ENCODE data around the gene ZSWIM5.
"Not testable (repeated sequence)": the region's sequence is repeated elsewhere in the genome, so short reads cannot be mapped to it uniquely, and the experiment has no call there.

ZSWIM5 gene

DNA sequence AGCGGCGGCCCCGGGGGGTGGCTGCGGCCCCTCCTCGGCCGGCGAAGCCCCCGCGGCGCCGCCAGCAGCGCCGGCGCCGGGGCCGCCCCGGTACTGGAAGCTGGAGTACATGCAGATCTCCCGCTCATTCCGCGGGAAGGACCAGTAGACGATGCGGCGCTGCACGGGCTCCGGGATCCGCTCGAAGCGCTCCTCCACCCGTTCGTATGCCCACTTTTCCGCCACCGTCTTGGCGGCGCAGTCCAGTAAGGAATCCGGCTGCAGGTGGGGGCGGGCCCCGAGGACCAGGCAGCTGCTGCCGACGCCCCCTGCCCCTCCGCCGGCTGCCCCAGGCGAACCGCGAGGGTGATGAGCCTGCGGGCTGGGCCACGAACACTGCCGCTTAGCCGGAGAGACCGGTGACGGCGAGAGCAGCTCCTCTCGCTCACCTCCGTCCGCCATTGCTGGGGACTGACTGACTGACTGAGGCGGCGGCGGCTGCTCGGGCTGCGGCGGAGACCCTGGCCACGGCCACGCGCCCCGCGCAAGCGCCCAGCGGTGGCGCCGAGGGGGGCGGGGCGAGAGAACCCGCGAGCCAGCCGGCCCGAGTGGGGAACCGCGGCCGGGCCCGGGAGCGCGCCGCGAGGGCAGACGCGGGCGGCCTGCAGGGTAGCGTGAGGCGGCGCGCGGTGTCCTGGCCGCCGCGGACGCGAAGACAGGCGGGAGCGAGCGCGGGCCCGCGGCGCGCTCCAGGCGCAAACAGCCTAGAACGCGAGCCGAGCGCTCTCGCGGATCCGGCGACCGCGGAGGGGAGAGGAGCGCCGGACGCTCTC is at the start of gene ZSWIM5:
TSS of gene ZSWIM5 (minus strand) at position 696 of the 812 bp plus-strand sequence. CDS start at position 441, 255 bp downstream.
- peak; percentile 36 for DNase-seq (ENCODE audit: insufficient read length, low spot score)
- peak; percentile 73 for FAIRE-seq

DNA sequence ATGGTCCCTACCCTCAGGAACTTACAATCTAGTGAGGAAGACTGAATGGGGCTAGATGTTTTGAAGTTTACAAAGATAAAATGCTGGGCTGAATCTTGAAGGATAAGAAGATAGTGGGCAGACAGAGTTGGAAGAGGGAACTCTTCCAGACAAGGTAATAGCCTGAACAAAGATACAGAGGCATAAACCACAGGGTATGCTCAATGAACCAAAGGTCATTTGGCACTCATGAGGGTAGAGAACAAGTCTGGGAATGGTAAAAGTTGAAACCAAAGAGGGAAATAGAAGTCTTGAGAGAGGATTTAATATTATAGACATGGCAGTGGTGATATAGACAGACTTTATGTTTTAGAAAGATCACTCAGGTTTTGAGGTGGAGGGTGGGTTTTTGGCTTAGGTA is 48.1 kb upstream of the ZSWIM5 start:
- FAIRE-seq: no peak
- DNase-seq (ENCODE audit: insufficient read length, low spot score): no peak

DNA sequence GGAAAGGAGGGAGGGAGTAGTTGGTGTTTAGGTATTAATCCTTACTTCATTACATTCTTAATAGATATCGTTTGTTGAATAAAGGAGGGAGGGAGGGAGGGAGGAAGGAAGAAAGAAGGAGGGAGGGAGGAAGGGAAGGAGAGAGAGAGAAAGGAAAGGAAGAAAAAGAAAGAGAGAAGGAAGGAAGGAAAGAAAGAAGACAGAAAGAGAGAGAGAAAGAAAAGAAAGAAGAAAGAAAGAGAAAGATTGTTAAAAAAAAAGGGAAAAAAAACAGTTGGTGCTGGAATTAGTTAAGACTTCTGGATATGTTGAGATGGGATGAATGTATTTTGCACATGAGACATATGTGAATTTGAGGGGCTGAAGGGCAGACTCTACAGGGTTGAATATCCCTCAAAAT is 44.1 kb upstream of the ZSWIM5 start:
- DNase-seq (ENCODE audit: insufficient read length, low spot score) (no peak), FAIRE-seq (no peak)

DNA sequence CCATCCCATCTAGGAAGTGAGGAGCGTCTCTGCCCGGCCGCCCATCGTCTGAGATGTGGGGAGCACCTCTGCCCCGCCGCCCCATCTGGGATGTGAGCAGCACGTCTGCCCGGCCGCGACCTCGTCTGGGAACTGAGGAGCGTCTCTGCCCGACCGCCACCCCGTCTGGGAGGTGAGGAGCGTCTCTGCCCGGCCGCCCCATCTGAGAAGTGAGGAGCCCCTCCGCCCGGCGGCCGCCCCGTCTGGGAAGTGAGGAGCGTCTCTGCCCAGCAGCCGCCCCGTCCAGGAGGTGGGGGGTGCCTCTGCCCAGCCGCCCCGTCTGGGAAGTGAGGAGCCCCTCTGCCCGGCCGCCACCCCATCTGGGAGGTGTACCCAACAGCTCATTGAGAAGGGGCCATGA is 41.6 kb upstream of the ZSWIM5 start:
- DNase-seq (ENCODE audit: insufficient read length, low spot score); FAIRE-seq: not testable (repeated sequence)

DNA sequence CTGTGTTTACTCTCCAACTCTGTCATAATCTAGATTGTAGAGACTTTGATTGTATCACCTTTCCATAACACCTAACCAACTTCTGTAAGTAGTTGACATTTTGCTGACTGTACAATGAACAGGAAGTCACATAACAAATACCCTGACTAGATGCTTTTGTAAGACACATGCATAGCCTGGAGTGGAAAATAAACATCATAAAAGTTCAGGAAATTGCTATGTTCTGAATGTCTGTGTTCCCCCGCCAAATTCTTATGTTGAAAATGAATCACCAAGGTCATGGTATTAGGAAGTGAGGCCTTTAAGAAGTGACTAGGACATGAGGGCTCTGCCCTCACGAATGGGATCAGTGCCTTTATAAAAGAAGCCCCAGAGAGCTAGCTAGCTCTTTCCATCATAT is 40.4 kb upstream of the ZSWIM5 start:
- no peak for FAIRE-seq
- peak; percentile 10 for DNase-seq (ENCODE audit: insufficient read length, low spot score)

DNA sequence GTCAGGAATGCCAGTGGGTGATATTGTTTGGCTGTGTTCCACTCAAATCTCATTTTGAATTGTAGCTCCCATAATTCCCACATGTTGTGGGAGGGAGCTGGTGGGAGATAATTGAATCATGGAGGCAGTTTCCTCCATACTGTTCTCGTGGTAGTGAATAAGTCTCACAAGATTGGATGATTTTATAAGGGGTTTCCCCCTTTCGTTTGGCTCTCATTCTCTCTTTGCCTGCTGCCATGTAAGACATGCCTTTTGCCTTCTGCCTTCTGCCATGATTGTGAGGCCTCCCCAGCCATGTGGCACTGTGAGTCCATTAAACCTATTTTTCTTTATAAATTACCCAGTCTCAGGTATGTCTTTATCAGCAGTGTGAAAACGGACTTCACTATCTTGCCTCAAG is 40.0 kb upstream of the ZSWIM5 start:
- DNase-seq (ENCODE audit: insufficient read length, low spot score); FAIRE-seq: not testable (repeated sequence)

DNA sequence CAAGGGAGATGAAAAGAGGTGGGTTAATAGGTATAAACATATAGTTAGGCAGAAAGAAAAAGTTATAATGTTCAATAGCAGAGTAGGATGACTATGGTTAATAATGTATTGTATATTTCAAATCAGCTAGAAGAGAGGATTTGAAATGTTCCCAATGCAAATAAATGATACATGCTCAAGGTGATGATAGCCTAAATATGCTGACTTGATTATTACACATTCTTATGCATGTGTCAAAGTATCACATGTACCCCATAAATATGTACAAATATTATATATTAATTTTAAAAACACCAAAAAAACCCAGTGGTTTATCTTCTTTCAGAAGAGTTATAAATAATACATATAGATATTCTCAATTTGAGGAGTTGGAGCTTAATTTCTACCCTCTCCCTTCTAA is 38.3 kb upstream of the ZSWIM5 start:
- no peak for FAIRE-seq
- no peak for DNase-seq (ENCODE audit: insufficient read length, low spot score)

DNA sequence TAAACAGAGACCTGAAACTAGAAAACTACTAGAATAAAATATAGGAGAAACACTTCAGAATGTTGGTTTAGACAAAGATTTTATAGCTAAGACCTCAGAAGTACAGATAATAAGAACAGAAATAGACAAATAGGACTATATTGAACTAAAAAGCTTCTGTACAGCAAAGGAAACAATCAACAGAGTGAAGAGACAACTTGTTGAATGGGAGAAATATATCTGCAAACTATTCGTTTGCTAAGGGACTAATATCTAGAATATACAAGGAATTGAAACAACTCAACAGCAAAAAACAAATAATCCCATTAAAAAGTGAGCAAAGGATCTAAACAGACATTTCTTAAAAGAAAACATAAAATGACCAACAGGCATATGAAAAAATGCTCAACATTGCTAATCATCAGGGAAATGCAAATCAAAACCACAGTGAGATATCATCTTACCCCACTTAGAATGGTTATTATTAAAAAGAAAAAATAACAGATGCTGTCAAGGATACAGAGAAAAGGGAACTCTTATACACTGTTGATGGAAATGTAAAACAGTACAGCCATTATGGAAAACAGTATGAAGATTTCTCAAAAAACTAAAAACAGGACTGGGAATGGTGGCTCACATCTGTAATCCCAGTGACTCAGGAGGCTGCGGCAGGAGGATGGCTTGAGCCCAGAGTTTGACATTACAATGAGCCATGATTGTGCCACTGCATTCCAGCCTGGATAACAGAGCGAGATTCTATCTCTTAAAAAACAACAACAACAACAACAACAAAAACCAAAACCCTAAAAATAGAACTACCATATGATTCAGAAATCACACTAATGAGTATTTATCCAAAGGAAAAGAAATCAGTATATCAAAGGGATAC is 37.3 kb upstream of the ZSWIM5 start:
- DNase-seq (ENCODE audit: insufficient read length, low spot score) (no peak), FAIRE-seq (no peak)

DNA sequence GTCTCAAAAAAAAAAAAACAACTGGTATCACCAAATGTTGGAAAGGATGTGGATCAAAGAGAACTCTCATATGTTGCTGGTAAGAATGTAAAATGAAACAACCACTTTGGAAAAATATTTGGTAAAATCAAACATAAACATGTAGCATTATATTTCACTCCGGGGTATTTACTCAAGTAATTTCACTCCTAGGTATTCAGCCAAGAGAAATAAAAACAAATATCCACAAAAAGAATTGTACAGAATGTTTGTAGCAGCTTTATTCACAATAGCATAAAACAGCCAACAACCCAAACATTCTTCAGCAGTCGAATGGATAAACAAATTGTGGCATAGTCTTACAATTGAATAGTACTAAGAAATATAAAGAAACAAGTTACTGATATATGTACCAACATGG is 32.4 kb upstream of the ZSWIM5 start:
- no peak for FAIRE-seq
- DNase-seq (ENCODE audit: insufficient read length, low spot score): no peak

DNA sequence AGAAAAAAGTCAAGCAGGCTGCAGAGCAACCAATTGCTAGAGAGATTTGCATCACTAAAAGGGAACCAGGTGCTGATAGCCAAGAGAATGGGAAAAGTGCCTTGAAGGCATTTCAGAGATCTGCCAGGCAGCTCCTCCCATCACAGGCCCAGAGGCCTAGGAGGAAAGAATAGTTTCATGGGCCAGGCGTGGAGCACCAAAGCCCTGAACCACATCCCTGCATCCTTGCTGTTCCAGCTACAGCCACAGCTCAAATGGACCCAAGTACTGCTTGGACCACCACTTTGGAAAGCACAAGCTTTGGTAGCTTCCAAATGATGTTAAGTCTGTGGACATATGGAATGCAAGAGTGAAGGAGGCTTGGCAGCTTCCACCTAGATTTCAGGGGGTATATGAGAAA is 29.7 kb upstream of the ZSWIM5 start:
- no peak for DNase-seq (ENCODE audit: insufficient read length, low spot score)
- FAIRE-seq: no peak

DNA sequence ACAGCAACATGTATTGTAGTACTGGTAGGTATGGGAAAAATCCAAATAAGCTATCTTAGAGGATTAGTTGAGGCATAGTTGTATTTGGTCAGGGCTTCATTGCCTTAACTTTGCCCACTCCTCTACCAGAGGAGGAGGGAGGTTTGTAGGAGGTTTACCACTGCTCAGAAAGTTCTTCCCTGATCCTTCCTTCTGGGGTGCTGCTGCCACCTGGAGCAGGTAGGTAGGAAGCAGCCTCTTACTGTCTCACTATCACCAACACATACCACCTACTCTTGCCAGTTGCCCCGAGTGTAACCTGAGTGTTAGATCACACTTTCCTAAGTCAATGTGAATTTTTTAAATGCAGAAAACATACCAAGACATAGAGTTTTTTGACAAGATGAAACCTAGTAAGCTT is 24.1 kb upstream of the ZSWIM5 start:
- DNase-seq (ENCODE audit: insufficient read length, low spot score): no peak
- FAIRE-seq: no peak

DNA sequence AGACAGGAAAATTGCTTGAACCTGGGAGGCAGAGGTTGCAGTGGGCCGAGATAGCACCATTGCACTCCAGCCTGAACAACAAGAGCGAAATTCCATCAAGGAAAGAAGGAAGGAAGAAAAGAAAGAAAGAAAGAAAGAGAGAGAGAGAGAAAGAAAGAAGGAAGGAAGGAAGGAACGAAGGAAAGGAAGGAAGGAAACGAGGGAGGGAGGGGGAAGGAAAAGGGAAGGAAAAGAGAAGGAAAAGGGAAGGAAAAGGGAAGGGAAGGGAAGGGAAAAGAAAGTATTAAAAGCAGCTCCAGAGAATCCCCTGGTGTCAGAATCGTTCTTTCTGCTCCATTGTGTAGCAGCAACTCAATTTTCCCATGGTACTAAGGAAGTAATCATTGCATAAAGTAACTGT is 19.2 kb upstream of the ZSWIM5 start:
- DNase-seq (ENCODE audit: insufficient read length, low spot score) (no peak), FAIRE-seq (no peak)

DNA sequence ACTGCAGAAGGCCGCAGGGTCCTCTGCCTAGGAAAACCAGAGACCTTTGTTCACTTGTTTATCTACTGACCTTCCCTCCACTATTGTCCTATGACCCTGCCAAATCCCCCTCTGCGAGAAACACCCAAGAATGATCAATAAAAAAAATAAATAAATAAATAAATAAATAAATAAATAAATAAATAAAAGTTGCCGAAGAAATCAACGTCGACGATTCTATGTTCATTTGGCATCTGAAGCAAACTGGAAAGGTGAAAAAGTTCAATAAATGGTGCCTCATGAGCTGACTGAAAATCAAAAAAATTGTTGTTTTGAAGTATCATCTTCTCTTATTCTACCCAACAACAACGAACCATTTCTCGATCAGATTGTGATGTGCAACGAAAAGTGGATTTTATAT is 17.3 kb upstream of the ZSWIM5 start:
- not testable (repeated sequence) for DNase-seq (ENCODE audit: insufficient read length, low spot score); FAIRE-seq

DNA sequence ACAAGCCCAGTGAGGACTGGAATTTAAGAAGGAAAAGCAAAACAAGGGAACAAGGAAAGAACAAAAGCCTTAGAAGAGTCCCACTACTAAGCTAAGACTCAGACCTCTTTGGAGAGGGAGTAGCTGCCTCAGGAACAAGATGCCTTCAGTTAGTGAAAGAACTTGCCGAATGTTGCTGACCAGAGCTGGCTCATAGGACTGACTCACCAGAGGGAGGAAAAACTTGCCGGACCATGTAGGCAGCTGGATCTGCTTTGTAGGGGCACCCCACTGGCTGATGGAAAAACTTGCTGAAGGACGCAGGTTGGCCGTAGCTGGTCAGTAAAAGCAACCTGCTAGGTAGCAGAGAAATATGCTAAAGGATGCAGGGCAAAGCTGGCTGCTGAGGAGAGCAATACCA is 15.3 kb upstream of the ZSWIM5 start:
- DNase-seq (ENCODE audit: insufficient read length, low spot score): no peak
- no peak for FAIRE-seq

DNA sequence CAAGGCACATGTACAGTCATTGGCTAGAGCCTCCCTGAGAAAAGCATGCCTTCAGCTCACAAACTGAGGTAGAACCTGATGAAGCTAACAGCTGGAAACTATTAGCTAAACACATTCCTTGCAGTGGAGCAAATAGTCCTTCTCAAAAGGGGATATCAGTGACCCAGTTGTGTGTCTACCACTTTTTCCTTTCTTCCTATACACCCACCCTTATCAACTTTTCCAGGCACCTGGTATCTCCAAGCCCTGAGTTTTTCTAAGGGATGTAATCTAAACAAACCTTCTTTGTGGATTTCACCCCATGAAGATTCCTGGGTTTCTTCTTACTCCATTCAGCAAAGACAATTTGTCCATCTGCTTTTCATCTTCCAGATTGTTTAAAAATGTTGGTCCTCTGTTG is 10.5 kb upstream of the ZSWIM5 start:
- FAIRE-seq (no peak), DNase-seq (ENCODE audit: insufficient read length, low spot score) (no peak)

DNA sequence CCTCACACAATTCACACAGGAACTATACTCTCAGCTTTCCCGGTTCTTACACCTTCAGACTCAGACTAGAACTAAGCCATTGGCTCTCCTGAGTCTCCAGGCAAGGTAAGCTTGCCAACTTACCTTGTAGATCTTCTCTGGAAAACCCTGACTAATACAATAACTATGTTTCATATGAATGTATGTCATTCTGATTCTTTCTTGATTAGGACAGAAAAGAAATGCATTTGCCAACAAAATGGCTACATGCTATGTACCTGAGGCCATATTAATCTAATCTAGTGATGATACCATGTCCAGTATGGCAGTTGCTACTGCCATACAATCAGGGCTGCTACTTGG is 9.8 kb upstream of the ZSWIM5 start:
- FAIRE-seq: no peak
- no peak for DNase-seq (ENCODE audit: insufficient read length, low spot score)

DNA sequence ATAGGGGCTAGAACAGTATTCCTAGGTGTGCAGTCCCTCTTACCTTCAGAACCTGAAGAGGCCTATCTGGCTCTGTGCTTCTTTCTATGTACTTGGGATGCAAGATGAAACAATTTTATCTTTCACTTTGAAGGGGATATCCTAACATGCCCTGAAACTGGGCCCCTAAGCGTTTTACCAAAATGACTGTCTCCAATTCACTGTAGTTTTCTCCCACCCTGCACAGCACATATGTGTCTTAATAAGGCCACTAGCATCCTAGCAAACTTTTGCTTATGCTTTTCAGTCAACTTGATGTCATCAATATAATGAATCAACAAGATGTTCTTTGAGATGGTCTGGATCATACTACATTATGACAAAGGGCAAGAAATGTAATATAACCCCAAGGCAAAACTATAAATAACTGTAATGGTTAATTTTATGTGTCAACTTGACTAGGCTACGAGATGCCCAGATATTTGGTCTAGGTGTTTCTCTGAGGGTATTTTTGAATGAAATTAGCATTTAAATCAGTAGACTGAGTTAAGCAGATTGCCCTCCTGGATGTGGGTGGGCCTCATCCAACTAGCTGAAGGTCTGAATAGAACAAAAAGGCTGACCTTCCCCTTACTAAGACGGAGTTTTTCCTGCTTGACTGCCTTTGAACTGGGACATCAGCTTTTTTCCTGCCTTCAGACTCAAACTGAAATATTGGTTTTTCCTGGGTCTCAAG is 9.2 kb upstream of the ZSWIM5 start:
- FAIRE-seq: no peak
- DNase-seq (ENCODE audit: insufficient read length, low spot score): no peak

DNA sequence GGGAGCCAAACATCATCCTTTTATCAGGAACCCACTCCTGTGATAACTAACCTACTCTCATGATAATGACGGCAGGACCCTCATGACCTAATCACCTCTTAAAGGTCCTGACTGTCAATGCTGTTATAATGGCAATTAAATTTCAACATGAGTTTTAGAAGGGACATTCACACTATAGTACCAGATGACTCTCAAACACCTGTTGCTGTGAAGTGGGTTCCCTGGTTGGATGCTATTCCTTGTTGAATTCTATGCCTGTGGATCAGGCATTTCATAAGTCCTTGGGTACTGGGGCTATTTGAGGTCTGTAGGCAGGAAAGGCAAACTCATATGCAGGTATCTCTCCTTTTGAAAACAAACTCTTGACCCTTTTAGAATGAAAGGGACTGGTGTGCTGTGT is 7.5 kb upstream of the ZSWIM5 start:
- DNase-seq (ENCODE audit: insufficient read length, low spot score): no peak

DNA sequence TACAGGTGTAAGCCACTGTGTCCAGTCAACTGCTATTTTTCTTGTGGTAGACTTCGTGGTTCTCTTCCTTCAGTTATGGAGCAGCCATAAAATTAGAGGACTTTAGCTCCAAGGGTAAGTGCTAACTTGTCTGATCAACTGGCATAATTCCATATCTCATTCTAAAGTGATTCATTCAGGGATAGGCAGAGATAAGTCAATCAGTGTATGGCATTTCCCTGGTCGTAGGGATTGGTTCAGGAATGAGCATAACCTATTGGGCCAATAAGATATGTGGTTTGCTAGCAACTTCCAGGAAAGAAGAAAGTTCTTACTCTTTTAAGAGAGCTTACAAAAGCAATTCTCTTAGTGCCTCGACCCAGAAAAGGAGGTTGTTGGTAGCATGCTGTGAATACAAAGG is 4.7 kb upstream of the ZSWIM5 start:
- no peak for DNase-seq (ENCODE audit: insufficient read length, low spot score)
- FAIRE-seq: no peak

More for the DNA sequence above, 7.5 kb upstream of the ZSWIM5 start:
- no peak for FAIRE-seq

DNA sequence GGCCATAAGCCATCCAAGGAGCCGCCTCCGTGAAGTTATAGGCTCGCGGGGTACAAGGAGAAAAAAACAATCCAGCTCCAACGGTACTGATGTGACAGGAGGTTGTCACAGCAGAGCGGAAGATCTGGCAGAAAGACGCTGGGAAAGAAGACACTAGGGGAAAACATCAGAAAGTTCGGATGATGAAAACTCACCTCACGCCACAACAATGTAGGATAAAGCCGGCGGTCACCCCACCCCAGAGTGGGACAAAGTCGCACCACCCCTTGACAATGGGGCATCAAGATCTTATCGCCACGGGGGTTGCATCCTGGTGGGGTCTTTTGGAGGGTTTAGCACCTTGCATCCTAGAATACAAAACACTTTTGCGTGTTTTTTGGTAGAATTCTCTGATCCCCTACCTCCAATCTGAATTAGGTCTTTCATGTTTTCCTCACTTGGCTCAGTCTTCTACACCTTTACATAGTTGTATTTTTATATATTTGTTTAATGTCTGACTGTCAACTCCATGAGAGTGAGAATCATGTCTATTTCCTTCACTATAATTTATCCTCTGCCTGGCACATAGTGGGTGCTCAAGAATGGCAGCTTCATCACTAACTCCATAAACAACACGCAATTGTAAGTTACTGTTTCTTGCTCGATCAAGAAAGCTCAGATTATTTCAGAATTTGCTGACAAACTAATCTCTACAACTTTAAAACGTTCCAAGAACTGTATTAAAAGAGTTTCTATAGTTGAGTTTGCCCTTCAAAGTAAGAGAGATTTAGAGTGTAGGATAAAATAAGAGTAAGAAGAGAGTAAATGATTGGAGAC is 611 bp upstream of the ZSWIM5 start:
- DNase-seq (ENCODE audit: insufficient read length, low spot score) (peak; percentile 5), FAIRE-seq (no peak)

All from HTR-8/SVneo (cell line).